GM13977 (cell line): ENCODE data around the gene LMBRD1.
A peak's percentile ranks its signal among the peaks of the same experiment; 100 is the strongest.

Experiments
- DNase-seq: peaks from one replicate; pipeline ENCODE4 v3.0.0; 2012; ENCODE audit warnings: low spot score
- in situ Hi-C: fragments of 300-500 bp; cut with MboI; formaldehyde crosslinking; loops from one replicate; pipeline ENCODE4 v1.12.0; 2022; ENCODE audit warnings: low sequenced_read_pairs, low pct_unique_long_range_greater_than_20kb, mixed read lengths, inconsistent platforms; ENCODE audit not compliant: unreplicated experiment
- TF ChIP-seq, protein P1 (sequence below): IDR thresholded peaks from 2 replicates; pipeline ENCODE4 v1.5.1; 2012; ENCODE audit warnings: mild to moderate bottlenecking, control low read depth; ENCODE audit not compliant: insufficient read depth; ENCODE audit errors: extremely low read depth, missing control alignments

Gene LMBRD1

DNA sequence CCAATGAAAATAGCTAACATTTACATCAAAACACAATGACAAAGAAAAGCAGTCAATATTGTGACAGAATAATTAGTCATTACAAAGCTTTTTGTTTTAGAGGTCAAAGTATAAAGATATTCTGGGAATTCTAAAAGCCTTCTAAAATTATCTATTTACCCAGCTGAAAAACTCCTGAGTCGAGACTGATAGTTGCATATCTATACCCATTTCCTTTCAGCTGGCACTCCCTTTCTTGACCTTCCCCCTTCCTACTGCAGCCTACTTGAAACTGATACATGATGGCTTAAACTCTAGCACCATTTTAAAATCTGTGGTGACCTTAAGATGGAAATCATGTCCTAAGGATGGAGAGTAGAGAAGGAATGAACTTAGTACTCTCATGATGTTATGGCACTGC, 38.6 kb downstream of the LMBRD1 start:
- TF ChIP-seq, protein P1, sequence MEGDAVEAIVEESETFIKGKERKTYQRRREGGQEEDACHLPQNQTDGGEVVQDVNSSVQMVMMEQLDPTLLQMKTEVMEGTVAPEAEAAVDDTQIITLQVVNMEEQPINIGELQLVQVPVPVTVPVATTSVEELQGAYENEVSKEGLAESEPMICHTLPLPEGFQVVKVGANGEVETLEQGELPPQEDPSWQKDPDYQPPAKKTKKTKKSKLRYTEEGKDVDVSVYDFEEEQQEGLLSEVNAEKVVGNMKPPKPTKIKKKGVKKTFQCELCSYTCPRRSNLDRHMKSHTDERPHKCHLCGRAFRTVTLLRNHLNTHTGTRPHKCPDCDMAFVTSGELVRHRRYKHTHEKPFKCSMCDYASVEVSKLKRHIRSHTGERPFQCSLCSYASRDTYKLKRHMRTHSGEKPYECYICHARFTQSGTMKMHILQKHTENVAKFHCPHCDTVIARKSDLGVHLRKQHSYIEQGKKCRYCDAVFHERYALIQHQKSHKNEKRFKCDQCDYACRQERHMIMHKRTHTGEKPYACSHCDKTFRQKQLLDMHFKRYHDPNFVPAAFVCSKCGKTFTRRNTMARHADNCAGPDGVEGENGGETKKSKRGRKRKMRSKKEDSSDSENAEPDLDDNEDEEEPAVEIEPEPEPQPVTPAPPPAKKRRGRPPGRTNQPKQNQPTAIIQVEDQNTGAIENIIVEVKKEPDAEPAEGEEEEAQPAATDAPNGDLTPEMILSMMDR, result no peak

DNA sequence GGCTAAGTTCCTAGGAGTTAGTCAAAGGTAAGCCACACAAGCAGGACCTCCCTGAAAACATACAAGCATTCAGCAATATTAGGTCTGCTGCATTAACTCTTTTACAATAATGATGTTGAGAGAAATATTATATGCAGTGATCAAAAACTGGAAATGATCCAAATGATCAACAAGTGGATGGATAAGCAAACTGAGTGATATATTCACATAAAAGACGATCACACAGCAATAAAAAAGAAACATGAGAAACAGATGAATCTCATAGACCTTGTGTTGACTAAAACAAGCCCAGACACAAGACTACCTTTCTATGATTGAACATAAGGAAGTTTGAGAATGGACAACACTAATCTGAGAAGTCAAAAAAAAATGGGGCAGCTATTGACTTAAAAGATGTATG, 39.9 kb downstream of the LMBRD1 start:
- in situ Hi-C loops, result no loop called here
- no peak for DNase-seq
- TF ChIP-seq, protein P1, result no peak

More for the DNA sequence above, 38.6 kb downstream of the LMBRD1 start:
- no peak for DNase-seq
- in situ Hi-C loops, result no loop called here

DNA sequence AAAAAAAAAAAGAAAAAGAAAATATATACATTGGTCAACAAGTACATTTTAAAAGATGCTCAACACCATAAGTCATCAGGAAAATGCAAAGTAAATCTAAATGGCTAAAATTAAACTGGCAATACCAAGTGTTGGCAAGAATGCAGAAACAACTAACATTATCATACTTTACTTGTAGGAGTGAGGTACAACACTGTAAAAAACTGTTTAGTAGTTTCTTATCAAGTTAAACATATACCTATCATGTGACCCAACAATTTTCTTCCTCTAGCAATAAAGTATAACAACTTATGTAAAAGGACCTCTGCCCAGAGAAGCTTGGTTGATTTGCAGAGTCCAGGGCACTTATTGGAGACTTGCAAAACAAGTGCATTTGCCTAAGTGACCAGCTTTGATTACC, 40.4 kb downstream of the LMBRD1 start:
- in situ Hi-C loops, result no loop called here
- TF ChIP-seq, protein P1, result no peak
- DNase-seq, result no peak

DNA sequence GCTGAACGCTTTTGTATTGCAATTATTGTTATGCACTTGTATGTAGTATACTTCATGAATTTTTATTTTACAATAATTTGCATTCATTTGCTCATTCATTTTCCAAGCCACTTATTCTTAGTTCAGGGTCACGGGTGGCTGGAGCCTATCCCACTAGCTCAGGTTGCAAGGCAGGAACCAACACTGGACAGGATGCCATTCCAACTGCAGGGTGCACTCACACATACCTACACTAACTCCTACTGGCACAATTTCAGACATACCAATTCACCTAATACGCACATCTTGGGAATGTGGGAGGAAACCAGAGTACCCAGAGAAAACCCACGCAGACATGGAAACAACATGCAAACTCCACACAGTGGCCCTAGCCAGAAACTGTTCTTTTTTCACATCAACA, 61.8 kb downstream of the LMBRD1 start:
- DNase-seq, result no peak
- TF ChIP-seq, protein P1, result no peak
- in situ Hi-C loops, result no loop called here

DNA sequence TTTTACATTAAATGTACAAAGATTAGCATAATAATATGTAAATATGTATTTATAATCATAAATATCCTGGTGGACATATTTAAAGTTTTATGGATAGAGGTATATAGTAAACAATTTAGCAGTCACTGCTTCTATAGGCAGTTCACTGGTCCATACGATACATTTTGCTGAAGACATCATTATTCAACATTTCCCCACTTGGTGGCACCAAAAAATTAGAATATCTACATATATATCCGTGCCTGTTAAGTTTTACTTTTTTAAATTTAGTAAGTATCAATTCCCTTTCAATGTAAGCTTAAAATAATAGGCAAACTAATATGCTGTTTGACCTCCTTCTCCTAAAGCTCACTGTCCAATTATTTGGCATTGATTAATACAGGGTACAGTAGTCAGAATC, 64.2 kb downstream of the LMBRD1 start:
- in situ Hi-C loops, result no loop called here
- TF ChIP-seq, protein P1, result peak; percentile 46
- peak; percentile 28 for DNase-seq

DNA sequence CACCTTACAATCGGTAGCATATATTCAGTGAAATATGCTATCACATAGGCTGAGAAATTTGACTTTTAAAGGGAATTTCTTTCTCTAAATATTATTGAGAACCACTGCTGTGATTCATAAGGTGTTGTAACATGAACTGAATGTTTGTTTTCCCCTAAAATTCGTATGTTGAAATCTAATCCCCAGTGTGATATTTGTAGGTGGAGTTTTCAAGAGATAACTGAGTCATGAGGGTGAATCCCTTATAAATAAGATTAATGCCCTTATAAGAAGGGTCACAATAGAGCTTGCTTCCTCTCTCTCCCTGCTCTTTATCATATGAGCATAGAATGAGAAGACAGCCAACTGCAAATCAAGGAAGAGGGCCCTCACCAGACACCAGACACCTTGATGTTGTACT, 64.8 kb downstream of the LMBRD1 start:
- in situ Hi-C loops, result no loop called here
- TF ChIP-seq, protein P1, result no peak
- DNase-seq, result no peak
